ENCODE results near the gene REEP5.

GRCh38 chr5:112878760-112879159 is 43.3 kb downstream of the REEP5 start:
- TF ChIP-seq CTCF (conservative IDR thresholded peaks at IDR 0.05 in 1 of 2, IDR thresholded peaks at IDR 0.05 in 1 of 2; ENCODE audit: extremely low read depth in 1 of 2, insufficient read depth in 1 of 2, low read depth in 1 of 2, low read length in 2 of 2) (no peak), EZH2 (IDR thresholded peaks at IDR 0.05; ENCODE audit: borderline replicate concordance, low read length) (no peak)

Measured in mammary epithelial cell (primary cell).